SK-N-SH treated with all-trans-retinoic acid at 6 μM for 48 hours (cell line): Measurements from ENCODE around the gene PLAAT3.

Source experiments
- ARNTL ChIP-seq: fragments of 450-650 bp; formaldehyde crosslinking; IDR thresholded peaks from 2 replicates; pipeline ENCODE4 v1.5.0; 2020; ENCODE audit warnings: low read depth, mild to moderate bottlenecking, moderate library complexity, borderline replicate concordance
- CSRNP3 ChIP-seq: fragments of 250-450 bp; sonication (Bioruptor Pico); IDR thresholded peaks from 2 replicates; pipeline ENCODE4 v1.5.1; 2021; ENCODE audit warnings: mild to moderate bottlenecking, moderate library complexity
- ESRRG ChIP-seq: fragments of 250-450 bp; sonication (Bioruptor Pico); IDR thresholded peaks from 2 replicates; pipeline ENCODE4 v1.6.1; 2021; ENCODE audit warnings: mild to moderate bottlenecking
- ISL1 ChIP-seq: fragments of 250-450 bp; sonication (Bioruptor Pico); IDR thresholded peaks from 2 replicates; pipeline ENCODE4 v2.1.2; 2022; ENCODE audit warnings: mild to moderate bottlenecking, moderate library complexity
- PATZ1 ChIP-seq: fragments of 250-450 bp; sonication (Bioruptor Pico); IDR thresholded peaks from 2 replicates; pipeline ENCODE4 v1.8.0; 2020; ENCODE audit warnings: mild to moderate bottlenecking, moderate library complexity, borderline replicate concordance
- TOX ChIP-seq: fragments of 250-450 bp; sonication (Bioruptor Pico); IDR thresholded peaks from 2 replicates; pipeline ENCODE4 v1.8.0; 2021; ENCODE audit warnings: mild to moderate bottlenecking, moderate library complexity, borderline replicate concordance
- ZFP3 ChIP-seq: fragments of 250-450 bp; sonication (Bioruptor Pico); IDR thresholded peaks from 2 replicates; pipeline ENCODE4 v1.5.0; 2020; ENCODE audit warnings: mild to moderate bottlenecking, moderate library complexity
- ZNF8 ChIP-seq: fragments of 450-650 bp; formaldehyde crosslinking; IDR thresholded peaks from 2 replicates; pipeline ENCODE4 v1.5.0; 2020; ENCODE audit warnings: mild to moderate bottlenecking, moderate library complexity

DNA sequence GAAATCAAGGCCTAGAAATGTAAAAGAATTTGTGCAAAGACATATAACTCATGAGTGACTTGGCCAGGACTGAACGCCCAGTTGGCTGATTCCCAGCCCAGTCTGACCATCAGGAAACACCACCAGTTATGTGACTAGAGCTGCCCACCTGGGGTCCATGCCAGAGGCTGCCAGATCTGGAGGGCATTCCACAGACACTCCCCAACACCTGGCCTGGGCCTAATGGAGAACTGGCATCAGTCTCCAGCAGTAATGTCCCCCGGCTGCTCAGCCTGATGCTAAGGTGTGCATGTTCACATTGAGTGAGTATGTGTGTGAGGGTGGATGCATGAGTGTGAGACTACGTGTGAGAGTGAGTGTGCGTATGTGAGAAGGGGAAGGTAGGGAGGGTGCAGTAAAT, 15.7 kb downstream of the PLAAT3 start:
- TF ChIP-seq TOX, result no peak
- TF ChIP-seq PATZ1, result no peak
- TF ChIP-seq CSRNP3, result no peak
- TF ChIP-seq ZNF8 (CRISPR knock-in tag), result no peak
- no peak for TF ChIP-seq ARNTL (CRISPR knock-in tag)
- TF ChIP-seq ISL1 (CRISPR knock-in tag), result no peak
- TF ChIP-seq ESRRG (CRISPR knock-in tag), result no peak
- TF ChIP-seq ZFP3 (CRISPR knock-in tag), result no peak
